HepG2 (cell line): Measurements from ENCODE around the gene ZBTB34. TPM values are rescaled to one million over a fixed set of nuclear protein-coding genes. Genes with fewer than 3 reads are reported as not detected.

ENCODE experiments used
- ATAC-seq: fragments of 200-7000 bp; cut with Tn5 transposase; 3 replicates; pipeline ENCODE4 v1.9.1; 2020; ENCODE audit warnings: mild to moderate bottlenecking, moderate library complexity
- BruUV-seq: library from RNA; stranded (reverse); fragments of 400-500 nt; replicated peaks from 2 replicates; lab custom pipeline; 2021; lab: Mats Ljungman, UMichigan
- CTCF ChIA-PET: fragments of 300-600 bp; formaldehyde crosslinking; extraction: SDS; loops from one replicate; lab custom pipeline; 2021; ENCODE audit warnings: low total read pairs, inconsistent platforms, low intra/inter-chr PET ratio; lab: Yijun Ruan, JAX
- POLR2A ChIA-PET: fragments of 350-600 bp; sonication (Branson Sonifier 250); formaldehyde crosslinking; loops from one replicate; lab custom pipeline; 2020; ENCODE audit warnings: antibody characterized with exemption, inconsistent platforms; lab: Yijun Ruan, JAX
- DNase-seq: peaks from one replicate; pipeline ENCODE4 v3.0.0-alpha.2; 2015; ENCODE audit warnings: low spot score
- FAIRE-seq: peaks from 3 replicates; lab custom pipeline; 2011; peaks lifted over from hg19 to GRCh38; lab: Jason Lieb, UNC
- H2AFZ ChIP-seq: one replicate; pipeline ENCODE4 v1.6.1; 2011; ENCODE audit warnings: low read length, inconsistent platforms
- H3K27ac ChIP-seq: fragments of 300-600 bp; 3 replicates; pipeline ENCODE4 v1.8.0; 2011; ENCODE audit warnings: mixed run types, mild to moderate bottlenecking, mixed read lengths, low read length, inconsistent platforms; ENCODE audit not compliant: insufficient read depth; ENCODE audit errors: extremely low read length
- H3K27me3 ChIP-seq, 2 experiments: fragments of 200-600 bp in 1 of 2; 2 replicates in 1 of 2; 3 replicates in 1 of 2; pipeline versions ENCODE4 v1.6.0 to v1.8.0; 2011; ENCODE audit warnings: low read length in 2 of 2, mild to moderate bottlenecking in 2 of 2, moderate library complexity in 2 of 2, inconsistent platforms in 1 of 2; ENCODE audit not compliant: insufficient read depth in 2 of 2, control insufficient read depth in 1 of 2
- H3K36me3 ChIP-seq, 2 experiments: fragments of 200-600 bp in 1 of 2; replicated peaks in 1 of 2; 2 replicates in 1 of 2; 3 replicates in 1 of 2; pipeline versions ENCODE4 v1.5.1 to v1.8.0; 2011; ENCODE audit warnings: low read length in 2 of 2, inconsistent platforms in 1 of 2; ENCODE audit not compliant: insufficient read depth in 2 of 2, control insufficient read depth in 1 of 2
- H3K4me1 ChIP-seq: 2 replicates; pipeline ENCODE4 v1.5.1; 2012; ENCODE audit warnings: low read length, inconsistent platforms; ENCODE audit not compliant: insufficient read depth
- H3K4me2 ChIP-seq: 2 replicates; pipeline ENCODE4 v1.6.0; 2011; ENCODE audit warnings: low read depth, low read length, inconsistent platforms
- H3K4me3 ChIP-seq, 3 experiments: fragments of 200-600 bp in 1 of 3; sonication (generic), shearing (Covaris generic) in 1 of 3; replicated peaks in 1 of 3; 2 replicates each; pipeline ENCODE4 v1.5.1; 2011 to 2016; ENCODE audit warnings: low read length in 3 of 3, inconsistent platforms in 2 of 3, low read depth in 2 of 3, mild to moderate bottlenecking in 2 of 3, control low read depth in 1 of 3, mixed read lengths in 1 of 3; ENCODE audit not compliant: insufficient read depth in 1 of 3
- H3K79me2 ChIP-seq: one replicate; pipeline ENCODE4 v1.6.1; 2011; ENCODE audit warnings: low read length, inconsistent platforms; ENCODE audit not compliant: insufficient read depth
- H3K9ac ChIP-seq: 2 replicates; pipeline ENCODE4 v1.6.0; 2011; ENCODE audit warnings: mild to moderate bottlenecking, low read depth, low read length, inconsistent platforms; ENCODE audit not compliant: insufficient read depth
- H3K9me3 ChIP-seq: 2 replicates; pipeline ENCODE4 v1.5.1; 2012; ENCODE audit warnings: mild to moderate bottlenecking, low read length
- H4K20me1 ChIP-seq: 2 replicates; pipeline ENCODE4 v1.6.0; 2011; ENCODE audit warnings: inconsistent platforms, mild to moderate bottlenecking, low read length, moderate library complexity; ENCODE audit not compliant: insufficient read depth
- ATF7 ChIP-seq, 2 experiments: fragments of 450-650 bp in 1 of 2; sonication (generic) in 1 of 2; formaldehyde crosslinking in 1 of 2; IDR thresholded peaks; 2 replicates each; pipeline versions ENCODE4 v1.4.0 to v1.6.1; 2016 to 2020; ENCODE audit warnings: antibody characterized with exemption in 1 of 2, mild to moderate bottlenecking in 1 of 2, missing genetic modification reagents in 1 of 2
- BRD4 ChIP-seq: sonication (generic); formaldehyde crosslinking; IDR thresholded peaks from 2 replicates; pipeline ENCODE4 v1.4.0; 2020; ENCODE audit warnings: missing genetic modification reagents
- FOXK1 ChIP-seq: sonication (generic); formaldehyde crosslinking; IDR thresholded peaks from 2 replicates; pipeline ENCODE4 v1.4.0; 2020; ENCODE audit warnings: low read depth, missing genetic modification reagents, borderline replicate concordance
- NR2F2 ChIP-seq: IDR thresholded peaks from 2 replicates; pipeline ENCODE4 v1.6.1; 2012; ENCODE audit warnings: low read depth, inconsistent platforms, borderline replicate concordance
- PLRG1 ChIP-seq: fragments of 450-650 bp; conservative IDR thresholded peaks from 2 replicates; pipeline ENCODE4 v1.6.1; 2016
- RFX5 ChIP-seq: IDR thresholded peaks from 2 replicates; pipeline ENCODE4 v1.6.1; 2011; ENCODE audit warnings: low read depth, low read length, improper control_type of control experiment
- SMARCC2 ChIP-seq: fragments of 450-650 bp; IDR thresholded peaks from 2 replicates; pipeline ENCODE4 v1.6.1; 2017; ENCODE audit warnings: antibody characterized with exemption, mild to moderate bottlenecking
- ZEB1 ChIP-seq: IDR thresholded peaks from 2 replicates; pipeline ENCODE4 v1.6.1; 2012; ENCODE audit warnings: mild to moderate bottlenecking, low read depth, inconsistent platforms; ENCODE audit not compliant: insufficient replicate concordance
- ZNF235 ChIP-seq: sonication (generic); formaldehyde crosslinking; IDR thresholded peaks from 2 replicates; pipeline ENCODE4 v1.8.1; 2023; ENCODE audit warnings: mild to moderate bottlenecking, missing genetic modification reagents, borderline replicate concordance
- ZNF678 ChIP-seq: sonication (generic); formaldehyde crosslinking; IDR thresholded peaks from 2 replicates; pipeline ENCODE4 v1.4.0; 2020; ENCODE audit warnings: mild to moderate bottlenecking, missing genetic modification reagents
- WGBS: methylation state at CpG from one replicate; pipeline ENCODE4 v1.1.6; 2017; ENCODE audit warnings: low lambda C conversion rate; 5-methylcytosine and 5-hydroxymethylcytosine counted together
- in situ Hi-C: cut with HindIII; loops from 2 replicates; pipeline ENCODE4 v1.10.0; 2017; ENCODE audit warnings: low pct_unique_long_range_greater_than_20kb; ENCODE audit not compliant: extremely low pct_ligation_motif_present
- intact Hi-C: fragments of 100-400 bp; cut with micrococcal nuclease; formaldehyde crosslinking; loops from one replicate; pipeline ENCODE4 v1.10.0; 2022; ENCODE audit not compliant: unreplicated experiment
- polyA plus RNA-seq, 8 experiments: library from polyadenylated mRNA; depleted of rRNA in 3 of 8; stranded (reverse) in 7 of 8; unstranded in 1 of 8; fragments of >200 nt; fragmentation: Illumina TruSeq in 4 of 8; extraction: Trizol in 4 of 8; gene quantifications; 2 replicates each; pipeline versions ENCODE4 v1.2.1 to v1.2.3, GENCODE V29; 2011 to 2016; ENCODE audit warnings: low read depth in 4 of 8, missing spikeins in 1 of 8, mixed read lengths in 1 of 8; ENCODE audit not compliant: insufficient read depth in 1 of 8
- total RNA-seq, 5 experiments: library from RNA; depleted of rRNA; stranded (reverse); fragments of >200 nt; fragmentation: Illumina TruSeq; extraction: Trizol; gene quantifications; 2 replicates each; pipeline ENCODE4 v1.2.3, GENCODE V29; 2016; ENCODE audit warnings: low read depth in 1 of 5
- TF ChIP-seq, protein P1 (sequence below): sonication (generic); formaldehyde crosslinking; IDR thresholded peaks from 2 replicates; pipeline ENCODE4 v1.4.0; 2020; ENCODE audit warnings: missing genetic modification reagents
- TF ChIP-seq, protein P2 (sequence below): sonication (generic); formaldehyde crosslinking; IDR thresholded peaks from 2 replicates; pipeline ENCODE4 v1.5.1; 2020; ENCODE audit warnings: mild to moderate bottlenecking, missing genetic modification reagents, borderline replicate concordance
- TF ChIP-seq, protein P3 (sequence below): sonication (generic); formaldehyde crosslinking; IDR thresholded peaks from 2 replicates; pipeline ENCODE4 v1.5.1; 2020; ENCODE audit warnings: mild to moderate bottlenecking, missing genetic modification reagents, moderate library complexity

ZBTB34 gene
- total and polyA plus RNA-seq, 2 of the 13 experiments (the other 11 are each of a cell fraction or from before 2014, with no cell fraction given): 5.9 to 8.7 TPM

DNA sequence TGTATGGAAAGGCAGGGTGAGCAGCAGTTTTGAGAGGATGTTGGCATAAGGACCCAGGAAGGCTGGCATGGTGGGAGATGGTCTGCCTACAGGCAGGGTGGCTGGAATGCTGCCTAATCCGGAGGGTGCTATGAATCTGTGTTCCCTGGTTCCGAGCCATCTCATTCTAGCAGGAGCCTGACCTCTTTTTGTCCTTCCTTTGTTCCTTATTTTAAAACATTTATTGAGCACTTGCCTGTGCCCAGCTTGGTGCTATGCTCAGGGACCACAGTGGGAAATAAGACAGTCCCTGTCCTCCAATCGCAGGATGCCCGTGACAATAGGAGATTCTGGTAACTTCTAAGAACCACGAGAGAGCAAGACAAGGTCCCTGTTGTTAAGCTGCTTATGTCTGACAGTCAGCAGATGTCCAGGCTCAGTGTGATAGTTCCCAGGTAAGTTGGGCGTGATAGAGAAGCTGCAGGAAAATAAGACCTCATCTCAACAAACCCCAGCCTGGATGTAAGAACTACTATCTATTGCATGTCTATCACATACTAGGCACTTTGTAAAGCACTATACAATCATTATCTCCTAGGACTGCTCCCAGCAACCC is 9.1 kb upstream of the ZBTB34 start:
- Histone ChIP-seq H3K4me1 (peaks cover 30% of the 10 kb centered on the region), H2AFZ (no peak overlapping the region), H3K9ac (no peak overlapping the region), H3K79me2 (no peaks in the 10 kb centered on the region), H3K27ac (no peak overlapping the region), H3K4me2 (no peak overlapping the region), H3K36me3 (no peaks in the 10 kb centered on the region), H4K20me1 (no peaks in the 10 kb centered on the region), H3K27me3 (peaks cover 1 to 9% of the 10 kb centered on the region in 2 experiments; a peak in 1 of 5 replicates), H3K9me3 (no peaks in the 10 kb centered on the region), H3K4me3 (no peak overlapping the region)
- DNase-seq (no peak), FAIRE-seq (no peak), ATAC-seq (no peak)
- 51% methylated on average over 6 of the region's 6 CpGs for WGBS
- no TSS peak for BruUV-seq
- intact Hi-C loops (no loop called here), in situ Hi-C loops (no loop called here)
- CTCF ChIA-PET: no interaction called here
- POLR2A ChIA-PET: no interaction called here
- no peak for TF ChIP-seq SMARCC2
- no peak for TF ChIP-seq NR2F2
- TF ChIP-seq PLRG1: no peak
- no peak for TF ChIP-seq ZEB1
- TF ChIP-seq RFX5: no peak
- no peak for TF ChIP-seq BRD4 (CRISPR knock-in tag)
- no peak for TF ChIP-seq ZNF235 (CRISPR knock-in tag)
- TF ChIP-seq, protein P1, sequence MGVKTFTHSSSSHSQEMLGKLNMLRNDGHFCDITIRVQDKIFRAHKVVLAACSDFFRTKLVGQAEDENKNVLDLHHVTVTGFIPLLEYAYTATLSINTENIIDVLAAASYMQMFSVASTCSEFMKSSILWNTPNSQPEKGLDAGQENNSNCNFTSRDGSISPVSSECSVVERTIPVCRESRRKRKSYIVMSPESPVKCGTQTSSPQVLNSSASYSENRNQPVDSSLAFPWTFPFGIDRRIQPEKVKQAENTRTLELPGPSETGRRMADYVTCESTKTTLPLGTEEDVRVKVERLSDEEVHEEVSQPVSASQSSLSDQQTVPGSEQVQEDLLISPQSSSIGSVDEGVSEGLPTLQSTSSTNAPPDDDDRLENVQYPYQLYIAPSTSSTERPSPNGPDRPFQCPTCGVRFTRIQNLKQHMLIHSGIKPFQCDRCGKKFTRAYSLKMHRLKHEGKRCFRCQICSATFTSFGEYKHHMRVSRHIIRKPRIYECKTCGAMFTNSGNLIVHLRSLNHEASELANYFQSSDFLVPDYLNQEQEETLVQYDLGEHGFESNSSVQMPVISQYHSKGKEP (CRISPR knock-in tag): no peak
- TF ChIP-seq, protein P2, sequence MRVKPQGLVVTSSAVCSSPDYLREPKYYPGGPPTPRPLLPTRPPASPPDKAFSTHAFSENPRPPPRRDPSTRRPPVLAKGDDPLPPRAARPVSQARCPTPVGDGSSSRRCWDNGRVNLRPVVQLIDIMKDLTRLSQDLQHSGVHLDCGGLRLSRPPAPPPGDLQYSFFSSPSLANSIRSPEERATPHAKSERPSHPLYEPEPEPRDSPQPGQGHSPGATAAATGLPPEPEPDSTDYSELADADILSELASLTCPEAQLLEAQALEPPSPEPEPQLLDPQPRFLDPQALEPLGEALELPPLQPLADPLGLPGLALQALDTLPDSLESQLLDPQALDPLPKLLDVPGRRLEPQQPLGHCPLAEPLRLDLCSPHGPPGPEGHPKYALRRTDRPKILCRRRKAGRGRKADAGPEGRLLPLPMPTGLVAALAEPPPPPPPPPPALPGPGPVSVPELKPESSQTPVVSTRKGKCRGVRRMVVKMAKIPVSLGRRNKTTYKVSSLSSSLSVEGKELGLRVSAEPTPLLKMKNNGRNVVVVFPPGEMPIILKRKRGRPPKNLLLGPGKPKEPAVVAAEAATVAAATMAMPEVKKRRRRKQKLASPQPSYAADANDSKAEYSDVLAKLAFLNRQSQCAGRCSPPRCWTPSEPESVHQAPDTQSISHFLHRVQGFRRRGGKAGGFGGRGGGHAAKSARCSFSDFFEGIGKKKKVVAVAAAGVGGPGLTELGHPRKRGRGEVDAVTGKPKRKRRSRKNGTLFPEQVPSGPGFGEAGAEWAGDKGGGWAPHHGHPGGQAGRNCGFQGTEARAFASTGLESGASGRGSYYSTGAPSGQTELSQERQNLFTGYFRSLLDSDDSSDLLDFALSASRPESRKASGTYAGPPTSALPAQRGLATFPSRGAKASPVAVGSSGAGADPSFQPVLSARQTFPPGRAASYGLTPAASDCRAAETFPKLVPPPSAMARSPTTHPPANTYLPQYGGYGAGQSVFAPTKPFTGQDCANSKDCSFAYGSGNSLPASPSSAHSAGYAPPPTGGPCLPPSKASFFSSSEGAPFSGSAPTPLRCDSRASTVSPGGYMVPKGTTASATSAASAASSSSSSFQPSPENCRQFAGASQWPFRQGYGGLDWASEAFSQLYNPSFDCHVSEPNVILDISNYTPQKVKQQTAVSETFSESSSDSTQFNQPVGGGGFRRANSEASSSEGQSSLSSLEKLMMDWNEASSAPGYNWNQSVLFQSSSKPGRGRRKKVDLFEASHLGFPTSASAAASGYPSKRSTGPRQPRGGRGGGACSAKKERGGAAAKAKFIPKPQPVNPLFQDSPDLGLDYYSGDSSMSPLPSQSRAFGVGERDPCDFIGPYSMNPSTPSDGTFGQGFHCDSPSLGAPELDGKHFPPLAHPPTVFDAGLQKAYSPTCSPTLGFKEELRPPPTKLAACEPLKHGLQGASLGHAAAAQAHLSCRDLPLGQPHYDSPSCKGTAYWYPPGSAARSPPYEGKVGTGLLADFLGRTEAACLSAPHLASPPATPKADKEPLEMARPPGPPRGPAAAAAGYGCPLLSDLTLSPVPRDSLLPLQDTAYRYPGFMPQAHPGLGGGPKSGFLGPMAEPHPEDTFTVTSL (CRISPR knock-in tag): no peak
- TF ChIP-seq ATF7 (IDR thresholded peaks at IDR 0.05): no peak
- TF ChIP-seq ATF7 (CRISPR knock-in tag; IDR thresholded peaks at IDR 0.05): no peak
- no peak for TF ChIP-seq FOXK1 (CRISPR knock-in tag)
- TF ChIP-seq, protein P3, sequence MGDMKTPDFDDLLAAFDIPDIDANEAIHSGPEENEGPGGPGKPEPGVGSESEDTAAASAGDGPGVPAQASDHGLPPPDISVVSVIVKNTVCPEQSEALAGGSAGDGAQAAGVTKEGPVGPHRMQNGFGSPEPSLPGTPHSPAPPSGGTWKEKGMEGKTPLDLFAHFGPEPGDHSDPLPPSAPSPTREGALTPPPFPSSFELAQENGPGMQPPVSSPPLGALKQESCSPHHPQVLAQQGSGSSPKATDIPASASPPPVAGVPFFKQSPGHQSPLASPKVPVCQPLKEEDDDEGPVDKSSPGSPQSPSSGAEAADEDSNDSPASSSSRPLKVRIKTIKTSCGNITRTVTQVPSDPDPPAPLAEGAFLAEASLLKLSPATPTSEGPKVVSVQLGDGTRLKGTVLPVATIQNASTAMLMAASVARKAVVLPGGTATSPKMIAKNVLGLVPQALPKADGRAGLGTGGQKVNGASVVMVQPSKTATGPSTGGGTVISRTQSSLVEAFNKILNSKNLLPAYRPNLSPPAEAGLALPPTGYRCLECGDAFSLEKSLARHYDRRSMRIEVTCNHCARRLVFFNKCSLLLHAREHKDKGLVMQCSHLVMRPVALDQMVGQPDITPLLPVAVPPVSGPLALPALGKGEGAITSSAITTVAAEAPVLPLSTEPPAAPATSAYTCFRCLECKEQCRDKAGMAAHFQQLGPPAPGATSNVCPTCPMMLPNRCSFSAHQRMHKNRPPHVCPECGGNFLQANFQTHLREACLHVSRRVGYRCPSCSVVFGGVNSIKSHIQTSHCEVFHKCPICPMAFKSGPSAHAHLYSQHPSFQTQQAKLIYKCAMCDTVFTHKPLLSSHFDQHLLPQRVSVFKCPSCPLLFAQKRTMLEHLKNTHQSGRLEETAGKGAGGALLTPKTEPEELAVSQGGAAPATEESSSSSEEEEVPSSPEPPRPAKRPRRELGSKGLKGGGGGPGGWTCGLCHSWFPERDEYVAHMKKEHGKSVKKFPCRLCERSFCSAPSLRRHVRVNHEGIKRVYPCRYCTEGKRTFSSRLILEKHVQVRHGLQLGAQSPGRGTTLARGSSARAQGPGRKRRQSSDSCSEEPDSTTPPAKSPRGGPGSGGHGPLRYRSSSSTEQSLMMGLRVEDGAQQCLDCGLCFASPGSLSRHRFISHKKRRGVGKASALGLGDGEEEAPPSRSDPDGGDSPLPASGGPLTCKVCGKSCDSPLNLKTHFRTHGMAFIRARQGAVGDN: no peak
- no peak for TF ChIP-seq ZNF678 (CRISPR knock-in tag)
